ENCODE results near the gene SYNE2. TPM values are rescaled to one million over a fixed set of nuclear protein-coding genes. Genes with fewer than 3 reads are reported as not detected.

SYNE2 gene
- total and polyA plus RNA-seq, 2 of the 8 experiments (the other 6 are each of a cell fraction or from before 2014, with no cell fraction given), result 32.6 to 46.1 TPM

GRCh38 chr14:64232944-64233343, 380.1 kb downstream of the SYNE2 start (continued):
- no peak for TF ChIP-seq CHD7 (IDR thresholded peaks at IDR 0.05; ENCODE audit: insufficient replicate concordance, low read length)

Data from H1 (cell line).